Fibroblast of mammary gland (primary cell): Measurements from ENCODE around the gene RPTOR.

Experiments
- DNase-seq: peaks from one replicate; pipeline ENCODE4 v3.0.0-alpha.2; 2010; ENCODE audit warnings: low read depth
- H3K4me3 ChIP-seq: 2 replicates; pipeline ENCODE4 v1.5.1; 2011; ENCODE audit warnings: low read depth, mild to moderate bottlenecking, low read length, moderate library complexity; ENCODE audit not compliant: control insufficient read depth
- TF ChIP-seq, protein P1 (sequence below): conservative IDR thresholded peaks from 2 replicates; pipeline ENCODE4 v1.5.1; 2011; ENCODE audit warnings: low read depth, low read length, inconsistent platforms; ENCODE audit not compliant: control insufficient read depth, insufficient read depth

RPTOR gene

DNA sequence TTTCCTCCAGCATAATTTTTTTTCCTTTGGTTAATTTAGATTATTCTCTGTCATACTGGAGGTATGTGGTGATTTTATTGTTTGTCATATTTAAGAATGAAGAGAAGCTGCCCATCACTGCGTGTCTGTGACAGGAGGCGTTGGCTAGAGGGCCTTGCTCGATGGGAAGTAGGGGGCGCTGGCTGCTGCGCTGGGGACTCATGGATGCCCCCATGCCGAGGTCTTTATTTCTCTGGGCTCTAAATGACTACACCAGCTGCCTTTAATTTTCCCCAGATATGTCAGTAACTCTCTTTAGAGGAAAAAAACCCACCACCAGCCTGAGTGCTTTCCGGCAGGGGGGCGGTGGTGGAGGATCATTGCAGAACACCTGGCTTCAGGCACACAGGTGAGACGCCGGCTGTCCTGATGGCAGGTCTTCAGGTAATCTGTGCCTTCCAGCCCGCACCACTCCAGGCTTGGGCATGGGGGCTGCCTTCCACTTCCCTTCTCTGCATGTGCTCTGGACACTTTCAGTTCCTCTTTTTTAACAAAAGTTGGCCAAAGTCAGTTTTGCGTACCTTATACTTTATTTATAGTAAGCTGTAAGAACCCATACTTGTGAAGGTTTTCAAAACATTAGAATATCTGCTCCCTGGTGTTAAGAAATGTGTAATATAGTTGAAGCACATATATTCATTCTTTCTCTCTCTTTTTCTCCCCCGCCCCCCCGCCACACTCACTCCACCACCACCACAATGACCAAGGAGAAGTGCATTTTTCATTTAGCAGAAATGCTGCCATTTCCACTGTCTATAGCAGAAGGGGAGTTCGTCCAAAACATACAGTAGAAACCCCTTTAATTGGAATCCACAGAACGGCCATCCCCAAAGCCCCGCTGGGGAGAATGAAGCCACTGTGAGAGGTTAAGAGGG lies 192.7 kb downstream of the RPTOR start:
- TF ChIP-seq, protein P1, sequence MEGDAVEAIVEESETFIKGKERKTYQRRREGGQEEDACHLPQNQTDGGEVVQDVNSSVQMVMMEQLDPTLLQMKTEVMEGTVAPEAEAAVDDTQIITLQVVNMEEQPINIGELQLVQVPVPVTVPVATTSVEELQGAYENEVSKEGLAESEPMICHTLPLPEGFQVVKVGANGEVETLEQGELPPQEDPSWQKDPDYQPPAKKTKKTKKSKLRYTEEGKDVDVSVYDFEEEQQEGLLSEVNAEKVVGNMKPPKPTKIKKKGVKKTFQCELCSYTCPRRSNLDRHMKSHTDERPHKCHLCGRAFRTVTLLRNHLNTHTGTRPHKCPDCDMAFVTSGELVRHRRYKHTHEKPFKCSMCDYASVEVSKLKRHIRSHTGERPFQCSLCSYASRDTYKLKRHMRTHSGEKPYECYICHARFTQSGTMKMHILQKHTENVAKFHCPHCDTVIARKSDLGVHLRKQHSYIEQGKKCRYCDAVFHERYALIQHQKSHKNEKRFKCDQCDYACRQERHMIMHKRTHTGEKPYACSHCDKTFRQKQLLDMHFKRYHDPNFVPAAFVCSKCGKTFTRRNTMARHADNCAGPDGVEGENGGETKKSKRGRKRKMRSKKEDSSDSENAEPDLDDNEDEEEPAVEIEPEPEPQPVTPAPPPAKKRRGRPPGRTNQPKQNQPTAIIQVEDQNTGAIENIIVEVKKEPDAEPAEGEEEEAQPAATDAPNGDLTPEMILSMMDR, result no peak
- DNase-seq, result no peak
- H3K4me3 ChIP-seq, result no peak overlapping the region

DNA sequence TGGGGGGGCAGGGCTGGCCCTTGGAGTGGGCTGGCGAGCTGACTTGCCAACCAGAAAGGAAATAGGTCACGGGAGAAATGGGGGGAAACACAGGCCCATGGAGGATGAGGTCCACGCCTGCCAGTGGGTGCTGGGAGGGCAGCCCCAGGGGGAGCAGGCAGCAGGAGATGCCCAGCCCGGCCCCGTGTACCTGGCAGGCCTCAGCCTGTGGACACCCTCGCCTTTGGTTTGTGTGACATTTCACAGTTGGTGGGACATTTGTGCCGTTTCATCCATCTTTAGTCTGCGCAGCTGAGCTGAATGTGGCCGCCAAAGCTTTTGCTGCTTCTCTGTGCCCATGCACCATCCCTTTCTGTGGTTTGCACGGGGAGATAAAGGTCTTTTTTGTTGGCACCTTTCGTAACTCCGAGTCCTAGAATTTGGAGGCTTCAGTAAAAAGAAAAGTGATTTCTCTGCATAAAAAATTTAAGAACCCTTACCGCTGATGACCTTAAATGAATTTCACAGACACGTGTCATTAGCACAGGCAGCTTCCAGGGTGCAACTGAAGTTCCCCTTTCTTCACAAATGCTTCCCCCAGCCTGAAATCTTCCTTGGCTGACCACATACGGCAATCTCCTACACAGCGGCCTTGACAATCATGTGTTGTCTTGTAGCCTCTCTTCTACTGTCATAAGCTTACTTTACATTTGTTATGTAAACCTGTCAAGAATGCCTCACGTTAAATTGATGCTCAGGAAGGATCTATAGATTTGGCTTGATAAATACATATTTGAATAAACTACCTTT lies 193.6 kb downstream of the RPTOR start:
- TF ChIP-seq, protein P1, result no peak
- no peak for DNase-seq
- H3K4me3 ChIP-seq, result no peak overlapping the region

DNA sequence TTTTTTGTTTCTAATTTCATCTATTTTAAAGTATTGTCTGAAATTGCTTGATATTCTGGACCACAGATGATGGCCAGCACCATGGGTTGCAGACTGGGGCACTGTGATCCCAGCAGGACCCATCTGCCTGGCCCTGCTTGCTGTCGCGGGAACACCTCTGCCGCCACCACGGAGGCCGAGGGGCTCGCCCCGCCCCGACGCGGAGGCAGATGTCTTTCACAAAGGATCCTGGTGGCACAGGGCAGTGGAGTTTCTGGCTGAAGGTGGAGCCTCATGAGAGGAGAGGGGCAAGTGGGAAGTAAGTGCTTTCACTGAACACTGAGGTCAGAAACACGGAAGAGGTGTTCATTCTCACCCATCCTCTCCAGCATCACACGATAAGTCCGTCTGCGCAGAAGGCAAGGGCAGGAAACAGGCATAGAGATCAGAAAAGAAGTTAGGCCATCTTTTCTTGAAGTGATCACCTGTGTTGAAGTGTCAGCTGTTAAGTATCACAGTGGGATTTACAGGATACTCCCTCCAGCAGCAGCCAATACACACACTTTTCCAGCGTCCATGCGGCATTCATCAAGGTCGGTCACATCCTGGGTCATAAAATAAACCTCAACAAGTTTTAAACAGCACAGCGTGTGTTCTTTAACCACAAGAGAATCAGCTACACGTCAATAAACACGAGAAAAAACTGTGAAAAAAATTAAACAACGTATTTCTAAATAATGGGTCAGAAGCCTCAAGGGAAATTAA lies 194.5 kb downstream of the RPTOR start:
- DNase-seq, result no peak
- no peak overlapping the region for H3K4me3 ChIP-seq
- TF ChIP-seq, protein P1, result no peak

DNA sequence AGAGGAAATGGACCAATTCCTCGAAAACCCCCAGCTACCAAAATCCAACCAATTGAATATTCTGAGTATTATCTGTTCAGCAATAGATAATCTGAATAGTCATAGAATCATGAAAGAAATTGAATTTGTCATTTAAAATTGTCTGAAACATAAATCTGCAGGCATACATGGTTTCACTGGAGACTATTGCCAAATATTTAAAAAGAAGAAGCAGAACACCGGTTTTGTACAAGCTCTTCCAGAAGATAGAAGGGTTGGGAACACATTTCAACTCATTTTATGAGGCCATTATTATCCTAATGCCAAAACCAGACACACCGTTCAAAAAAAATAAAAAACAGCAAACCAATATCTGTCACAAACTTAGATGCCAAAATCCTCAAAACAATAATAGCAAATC lies 195.5 kb downstream of the RPTOR start:
- DNase-seq, result no peak

DNA sequence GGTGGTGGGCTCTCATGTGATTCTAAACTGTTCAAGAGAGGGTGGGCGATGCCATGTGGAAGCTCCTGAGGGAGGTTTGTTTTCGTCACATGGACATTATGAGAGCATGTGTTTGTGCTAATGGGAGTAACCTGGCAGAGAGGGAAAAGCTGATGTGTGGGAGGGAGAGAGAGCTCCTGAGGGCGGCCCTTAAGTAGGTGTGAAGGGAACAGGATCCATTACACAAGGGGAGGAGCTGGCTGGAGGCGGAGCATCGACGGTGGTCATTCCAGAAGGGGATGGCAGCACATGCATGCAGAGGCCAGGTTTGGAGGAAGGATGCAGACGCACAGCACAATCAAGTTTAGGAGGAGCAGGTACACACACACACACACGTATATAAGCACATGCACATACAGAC lies 197.5 kb downstream of the RPTOR start:
- DNase-seq, result no peak
- TF ChIP-seq, protein P1, result no peak

More for the DNA sequence above, 195.5 kb downstream of the RPTOR start:
- H3K4me3 ChIP-seq, result no peak overlapping the region
- TF ChIP-seq, protein P1, result no peak

DNA sequence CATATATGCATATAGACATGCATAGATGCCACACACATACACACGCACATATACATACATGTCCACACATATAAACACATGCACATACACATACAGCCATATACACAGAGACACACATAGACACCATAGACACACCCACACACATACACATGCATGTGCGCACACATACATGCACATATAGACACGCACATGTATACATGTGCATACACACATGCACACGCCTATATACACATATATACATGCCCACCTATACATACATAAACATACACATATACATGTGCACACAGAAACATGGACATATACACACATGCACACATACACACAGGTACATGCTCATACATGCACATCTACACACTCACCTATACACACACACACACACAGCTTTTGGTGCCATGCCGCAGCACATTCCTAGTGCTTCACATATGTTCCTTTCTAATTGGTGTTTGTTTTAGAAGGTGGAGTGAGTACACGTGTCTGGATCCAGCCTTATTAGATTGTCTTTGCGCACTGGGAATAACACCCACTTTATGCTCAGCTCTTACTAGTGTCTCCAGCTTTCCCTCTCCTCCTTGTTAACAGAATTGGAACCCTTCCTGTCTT lies 198.0 kb downstream of the RPTOR start:
- TF ChIP-seq, protein P1, result no peak
- no peak for DNase-seq
- H3K4me3 ChIP-seq, result no peak overlapping the region

More for the DNA sequence above, 197.5 kb downstream of the RPTOR start:
- no peak overlapping the region for H3K4me3 ChIP-seq
